Measurements from ENCODE around the gene GUCD1.

DNA sequence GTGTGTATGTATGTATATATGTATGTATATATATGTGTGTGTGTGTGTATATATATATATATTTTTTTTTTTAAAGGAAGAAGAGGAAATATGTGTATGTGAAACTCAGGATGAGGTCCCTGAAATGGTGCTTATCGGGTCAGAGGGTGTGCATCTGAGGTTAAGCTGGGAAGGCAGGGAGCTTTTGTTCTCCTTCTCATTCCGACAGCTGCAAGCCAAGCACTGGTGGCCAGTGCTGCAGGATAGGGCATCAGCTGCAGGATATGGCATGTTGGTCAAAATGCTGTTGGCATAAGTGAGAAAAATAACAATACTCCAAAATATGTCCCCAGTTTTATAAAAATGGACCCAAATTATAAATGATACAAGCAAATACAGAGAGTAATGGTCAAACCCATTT, 8.3 kb upstream of the GUCD1 start:
- no peak for TF ChIP-seq ZNF423 (tag by site-specific recombination; IDR thresholded peaks at IDR 0.05)
- TF ChIP-seq ZFP41 (tag by site-specific recombination; IDR thresholded peaks at IDR 0.05; ENCODE audit: borderline replicate concordance) = no peak
- no peak for TF ChIP-seq CTCF (tag by site-specific recombination; IDR thresholded peaks at IDR 0.05)
- no peak for TF ChIP-seq ZNF585B (tag by site-specific recombination; IDR thresholded peaks at IDR 0.05)
- TF ChIP-seq ZNF302 (tag by site-specific recombination; IDR thresholded peaks at IDR 0.05; ENCODE audit: low read depth) = no peak
- no peak for TF ChIP-seq SP2 (tag by site-specific recombination; IDR thresholded peaks at IDR 0.05)
- no peak for TF ChIP-seq ZNF510 (tag by site-specific recombination; IDR thresholded peaks at IDR 0.05; ENCODE audit: insufficient replicate concordance)
- no peak for TF ChIP-seq ZNF10 (tag by site-specific recombination; IDR thresholded peaks at IDR 0.05)
- TF ChIP-seq ZNF629 (tag by site-specific recombination; IDR thresholded peaks at IDR 0.05) = no peak
- no peak for TF ChIP-seq ZNF37A (tag by site-specific recombination; IDR thresholded peaks at IDR 0.05)
- no peak for TF ChIP-seq PRDM10 (tag by site-specific recombination; IDR thresholded peaks at IDR 0.05)
- TF ChIP-seq, protein P1, sequence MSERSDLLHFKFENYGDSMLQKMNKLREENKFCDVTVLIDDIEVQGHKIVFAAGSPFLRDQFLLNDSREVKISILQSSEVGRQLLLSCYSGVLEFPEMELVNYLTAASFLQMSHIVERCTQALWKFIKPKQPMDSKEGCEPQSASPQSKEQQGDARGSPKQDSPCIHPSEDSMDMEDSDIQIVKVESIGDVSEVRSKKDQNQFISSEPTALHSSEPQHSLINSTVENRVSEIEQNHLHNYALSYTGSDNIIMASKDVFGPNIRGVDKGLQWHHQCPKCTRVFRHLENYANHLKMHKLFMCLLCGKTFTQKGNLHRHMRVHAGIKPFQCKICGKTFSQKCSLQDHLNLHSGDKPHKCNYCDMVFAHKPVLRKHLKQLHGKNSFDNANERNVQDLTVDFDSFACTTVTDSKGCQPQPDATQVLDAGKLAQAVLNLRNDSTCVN (tag by site-specific recombination; optimal IDR thresholded peaks at IDR 0.05) = no peak
